ENCODE results near the gene MACROD2. TPM values are rescaled to one million over a fixed set of nuclear protein-coding genes. Genes with fewer than 3 reads are reported as not detected.

Gene MACROD2
- polyA plus RNA-seq, 1 donor (not counting 4 experiments of a cell fraction or from before 2014, with no cell fraction given): 0.71 TPM

- H3K4me2 ChIP-seq (ENCODE audit: control insufficient read depth, extremely low read depth, insufficient read depth, low read depth, low read length): no peak overlapping the region
- no peak overlapping the region for H2AFZ ChIP-seq (ENCODE audit: control insufficient read depth, low read length)
- no peaks in the 10 kb centered on the region for H3K9me1 ChIP-seq (ENCODE audit: control insufficient read depth, extremely low read depth, insufficient read depth, low read length)
These were observed 1270.4 kb downstream of the MACROD2 start for GRCh38 chr20:15265581-15266309.

GRCh38 chr20:15267935-15268334 is 1272.6 kb downstream of the MACROD2 start:
- Histone ChIP-seq H3K4me1 (ENCODE audit: control insufficient read depth, extremely low read depth, insufficient read depth, low read length) (no peaks in the 10 kb centered on the region), H3K79me2 (ENCODE audit: control insufficient read depth, insufficient read depth, low read length) (no peaks in the 10 kb centered on the region), H3K9me1 (ENCODE audit: control insufficient read depth, extremely low read depth, insufficient read depth, low read length) (no peaks in the 10 kb centered on the region), H3K36me3 (ENCODE audit: control insufficient read depth in 2 of 2, extremely low read depth in 1 of 2, insufficient read depth in 2 of 2, low read length in 2 of 2) (no peaks in the 10 kb centered on the region), H3K4me2 (ENCODE audit: control insufficient read depth, extremely low read depth, insufficient read depth, low read depth, low read length) (no peak overlapping the region), H3K27ac (ENCODE audit: control insufficient read depth, insufficient read depth, low read length) (no peak overlapping the region), H3K27me3 (ENCODE audit: control insufficient read depth, extremely low read depth, insufficient read depth, low read length) (no peaks in the 10 kb centered on the region), H2AFZ (ENCODE audit: control insufficient read depth, low read length) (no peak overlapping the region), H4K20me1 (ENCODE audit: control insufficient read depth, extremely low read depth, insufficient read depth, low read length) (no peaks in the 10 kb centered on the region), H3K9me3 (ENCODE audit: control insufficient read depth, low read depth, low read length) (no peaks in the 10 kb centered on the region), H3K9ac (ENCODE audit: control insufficient read depth, extremely low read depth, insufficient read depth, low read length) (no peak overlapping the region), H3K4me3 (ENCODE audit: control insufficient read depth in 2 of 3, extremely low read depth in 1 of 3, insufficient read depth in 2 of 3, low read depth in 1 of 3, low read length in 3 of 3) (no peak overlapping the region)
- dilution Hi-C loops (cut with MboI; ENCODE audit: extremely low pct_ligation_motif_present, low sequenced_read_pairs): no loop called here
- TF ChIP-seq CTCF (optimal IDR thresholded peaks at IDR 0.05 in 1 of 3, IDR thresholded peaks at IDR 0.05 in 1 of 3, conservative IDR thresholded peaks at IDR 0.05 in 1 of 3; ENCODE audit: extremely low read depth in 1 of 3, insufficient read depth in 2 of 3, low read length in 3 of 3): no peak
- TF ChIP-seq EZH2 (IDR thresholded peaks at IDR 0.05; ENCODE audit: low read length): no peak
- DNase-seq (ENCODE audit: low read depth, low spot score) (no peak), FAIRE-seq (no peak)

More at GRCh38 chr20:15265581-15266309, 1270.4 kb downstream of the MACROD2 start:
- Histone ChIP-seq H3K9me3 (ENCODE audit: control insufficient read depth, low read depth, low read length) (no peaks in the 10 kb centered on the region), H3K79me2 (ENCODE audit: control insufficient read depth, insufficient read depth, low read length) (no peaks in the 10 kb centered on the region), H3K27ac (ENCODE audit: control insufficient read depth, insufficient read depth, low read length) (no peak overlapping the region), H3K4me3 (ENCODE audit: control insufficient read depth in 2 of 3, extremely low read depth in 1 of 3, insufficient read depth in 2 of 3, low read depth in 1 of 3, low read length in 3 of 3) (no peak overlapping the region), H4K20me1 (ENCODE audit: control insufficient read depth, extremely low read depth, insufficient read depth, low read length) (no peaks in the 10 kb centered on the region), H3K27me3 (ENCODE audit: control insufficient read depth, extremely low read depth, insufficient read depth, low read length) (no peaks in the 10 kb centered on the region), H3K36me3 (ENCODE audit: control insufficient read depth in 2 of 2, extremely low read depth in 1 of 2, insufficient read depth in 2 of 2, low read length in 2 of 2) (no peaks in the 10 kb centered on the region), H3K9ac (ENCODE audit: control insufficient read depth, extremely low read depth, insufficient read depth, low read length) (no peak overlapping the region), H3K4me1 (ENCODE audit: control insufficient read depth, extremely low read depth, insufficient read depth, low read length) (no peaks in the 10 kb centered on the region)
- no peak for DNase-seq (ENCODE audit: low read depth, low spot score)
- TF ChIP-seq CTCF (optimal IDR thresholded peaks at IDR 0.05 in 1 of 3, IDR thresholded peaks at IDR 0.05 in 1 of 3, conservative IDR thresholded peaks at IDR 0.05 in 1 of 3; ENCODE audit: extremely low read depth in 1 of 3, insufficient read depth in 2 of 3, low read length in 3 of 3) (no peak), EZH2 (IDR thresholded peaks at IDR 0.05; ENCODE audit: low read length) (no peak)
- dilution Hi-C loops (cut with MboI; ENCODE audit: extremely low pct_ligation_motif_present, low sequenced_read_pairs): no loop called here
- FAIRE-seq: no peak
